ENCODE measurements around the gene EFCAB5.
"Not testable (repeated sequence)": the region's sequence is repeated elsewhere in the genome, so short reads cannot be mapped to it uniquely, and the experiment has no call there.

The EFCAB5 gene

GRCh38 chr17:30095507-30096244 lies 154.2 kb downstream of the EFCAB5 start:
- peak; percentile 52 for DNase-seq (ENCODE audit: low spot score)

GRCh38 chr17:30101686-30102390 lies 160.4 kb downstream of the EFCAB5 start:
- no peak for DNase-seq (ENCODE audit: low spot score)

- no peak for DNase-seq (ENCODE audit: low spot score)
Observed at GRCh38 chr17:30103921-30104320, 162.5 kb downstream of the EFCAB5 start.

- DNase-seq (ENCODE audit: low spot score): peak; percentile 78
Observed at GRCh38 chr17:30104575-30105339, 163.3 kb downstream of the EFCAB5 start.

- no peak for DNase-seq (ENCODE audit: low spot score)
Observed at GRCh38 chr17:30112794-30113193, 171.4 kb downstream of the EFCAB5 start.

GRCh38 chr17:30113213-30113612 lies 171.8 kb downstream of the EFCAB5 start:
- DNase-seq (ENCODE audit: low spot score): no peak

- no peak for DNase-seq (ENCODE audit: low spot score)
Observed at GRCh38 chr17:30116345-30116660, 174.9 kb downstream of the EFCAB5 start.

GRCh38 chr17:30116661-30117551 lies 175.5 kb downstream of the EFCAB5 start, which contains the start of gene NSRP1:
Gene NSRP1 (plus strand): TSS chr17:30116816. CDS start chr17:30116844, 28 bp downstream.
- peak; percentile 95 for DNase-seq (ENCODE audit: low spot score)

- DNase-seq (ENCODE audit: low spot score): no peak
Observed at GRCh38 chr17:30117675-30118081, 176.2 kb downstream of the EFCAB5 start.

GRCh38 chr17:30118635-30119034 lies 177.2 kb downstream of the EFCAB5 start:
- not testable (repeated sequence) for DNase-seq (ENCODE audit: low spot score)

- DNase-seq (ENCODE audit: low spot score): no peak
Observed at GRCh38 chr17:30124273-30124796, 182.9 kb downstream of the EFCAB5 start.

GRCh38 chr17:30130121-30130520 lies 188.7 kb downstream of the EFCAB5 start:
- DNase-seq (ENCODE audit: low spot score): no peak

GRCh38 chr17:30132615-30133014 lies 191.2 kb downstream of the EFCAB5 start:
- no peak for DNase-seq (ENCODE audit: low spot score)

GRCh38 chr17:30133197-30133596 lies 191.8 kb downstream of the EFCAB5 start:
- no peak for DNase-seq (ENCODE audit: low spot score)

GRCh38 chr17:30134551-30134950 lies 193.1 kb downstream of the EFCAB5 start:
- DNase-seq (ENCODE audit: low spot score): no peak

GRCh38 chr17:30137158-30137557 lies 195.7 kb downstream of the EFCAB5 start:
- DNase-seq (ENCODE audit: low spot score): no peak

- not testable (repeated sequence) for DNase-seq (ENCODE audit: low spot score)
Observed at GRCh38 chr17:30147860-30148259, 206.4 kb downstream of the EFCAB5 start.

- no peak for DNase-seq (ENCODE audit: low spot score)
Observed at GRCh38 chr17:30148376-30148775, 206.9 kb downstream of the EFCAB5 start.

GRCh38 chr17:30151471-30151870 lies 210.0 kb downstream of the EFCAB5 start:
- no peak for DNase-seq (ENCODE audit: low spot score)

- no peak for DNase-seq (ENCODE audit: low spot score)
Observed at GRCh38 chr17:30153463-30153862, 212.0 kb downstream of the EFCAB5 start.

GRCh38 chr17:30155389-30155788 lies 214.0 kb downstream of the EFCAB5 start:
- DNase-seq (ENCODE audit: low spot score): no peak
